Skin epidermis (tissue), 12 donors: Measurements from ENCODE around the gene TMEM217.

Experiments used
- H3K27ac ChIP-seq, 21 experiments: fragments of 200-600 bp; sonication (generic) in 11 of 21; one replicate each; pipeline ENCODE4 v1.5.0; 2020; ENCODE audit warnings: mild to moderate bottlenecking in 3 of 21, inconsistent platforms in 2 of 21, moderate library complexity in 2 of 21
- H3K4me3 ChIP-seq, 7 experiments: fragments of 200-600 bp; sonication (generic) in 2 of 7; one replicate each; pipeline ENCODE4 v1.5.0; 2020; ENCODE audit warnings: inconsistent platforms in 2 of 7, mild to moderate bottlenecking in 2 of 7, moderate library complexity in 1 of 7

TMEM217 gene

GRCh38 chr6:37253486-37254007 lies 4.4 kb downstream of the TMEM217 start:
- H3K4me3 ChIP-seq: no peak overlapping the region
- no peak overlapping the region for H3K27ac ChIP-seq

GRCh38 chr6:37251211-37251780 lies 6.6 kb downstream of the TMEM217 start:
- H3K4me3 ChIP-seq: no peak overlapping the region
- no peak overlapping the region for H3K27ac ChIP-seq

DNA sequence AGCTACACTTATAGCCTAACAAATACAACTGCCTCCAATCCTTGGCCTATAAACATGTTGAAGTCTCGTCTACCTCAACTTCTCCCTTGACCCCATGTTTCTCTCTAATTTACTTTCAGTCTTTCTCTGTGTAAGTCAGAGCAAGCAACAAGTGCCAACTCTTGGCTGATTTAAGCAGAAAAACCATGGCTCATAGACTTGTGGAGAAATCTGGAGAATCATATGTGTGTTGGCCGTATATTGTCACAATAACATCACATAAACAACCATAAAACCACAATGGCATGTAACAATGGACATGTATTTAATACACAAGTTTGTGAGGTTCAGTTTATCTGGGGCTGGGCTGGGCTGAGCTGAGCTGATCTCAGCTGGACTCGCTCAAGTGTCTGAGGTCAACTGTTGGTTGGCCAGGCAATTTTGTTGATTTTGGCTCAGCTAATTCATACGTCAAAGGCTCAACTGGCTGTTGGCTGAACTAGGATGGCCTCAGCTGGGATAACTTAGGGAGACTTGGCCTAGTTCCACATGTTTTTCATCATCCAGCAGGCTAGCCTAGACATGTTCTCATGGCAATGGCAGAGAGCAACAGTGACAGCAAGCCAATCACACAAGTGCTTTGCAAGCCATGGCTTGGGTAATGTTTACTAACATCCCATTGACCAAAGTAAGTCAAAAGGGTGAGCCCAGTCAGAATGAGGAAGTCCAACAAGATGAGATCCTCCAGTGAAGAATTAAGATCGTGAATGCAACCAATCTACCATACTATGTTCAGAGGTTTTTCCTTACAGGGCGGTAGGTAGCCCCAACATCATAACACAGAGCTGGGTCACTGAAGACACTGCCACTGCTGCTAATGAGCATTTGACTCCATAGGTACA lies 13.3 kb downstream of the TMEM217 start:
- Histone ChIP-seq H3K27ac (peak overlapping the region in 17 of 21 experiments; percentile 6 to 85 (median 59)), H3K4me3 (no peak overlapping the region)

DNA sequence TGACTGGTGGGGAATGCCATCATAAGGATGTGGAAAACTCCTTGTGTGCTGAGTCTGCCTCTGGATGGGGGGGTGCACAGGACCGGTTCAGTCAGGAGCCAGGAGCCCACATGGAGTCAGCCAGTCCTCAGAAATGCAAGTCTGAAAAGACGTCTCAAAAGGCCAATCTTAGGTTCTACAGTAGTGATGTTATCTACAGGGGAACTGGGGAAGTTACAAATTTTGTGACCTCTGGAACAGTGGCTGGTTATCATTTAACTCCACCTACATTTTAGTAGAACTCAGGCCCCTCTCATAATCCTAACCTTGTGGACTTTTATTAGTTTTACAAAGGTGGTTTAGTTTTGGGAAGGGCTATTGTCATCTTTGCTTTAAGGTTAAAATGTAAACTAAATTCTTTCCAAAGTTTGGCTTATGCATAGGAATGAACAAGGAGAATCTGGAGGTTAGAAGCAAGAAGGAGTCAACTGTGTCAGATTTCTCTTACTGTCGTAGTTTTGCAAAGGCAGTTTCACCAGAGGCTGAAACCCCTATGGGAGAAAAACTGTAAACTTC lies 14.1 kb downstream of the TMEM217 start:
- Histone ChIP-seq H3K27ac (peak overlapping the region in 12 of 21 experiments; percentile 17 to 85 (median 64)), H3K4me3 (no peak overlapping the region)

GRCh38 chr6:37243131-37243815 lies 14.7 kb downstream of the TMEM217 start:
- peak overlapping the region in 17 of 21 experiments; percentile 18 to 85 (median 63) for H3K27ac ChIP-seq

DNA sequence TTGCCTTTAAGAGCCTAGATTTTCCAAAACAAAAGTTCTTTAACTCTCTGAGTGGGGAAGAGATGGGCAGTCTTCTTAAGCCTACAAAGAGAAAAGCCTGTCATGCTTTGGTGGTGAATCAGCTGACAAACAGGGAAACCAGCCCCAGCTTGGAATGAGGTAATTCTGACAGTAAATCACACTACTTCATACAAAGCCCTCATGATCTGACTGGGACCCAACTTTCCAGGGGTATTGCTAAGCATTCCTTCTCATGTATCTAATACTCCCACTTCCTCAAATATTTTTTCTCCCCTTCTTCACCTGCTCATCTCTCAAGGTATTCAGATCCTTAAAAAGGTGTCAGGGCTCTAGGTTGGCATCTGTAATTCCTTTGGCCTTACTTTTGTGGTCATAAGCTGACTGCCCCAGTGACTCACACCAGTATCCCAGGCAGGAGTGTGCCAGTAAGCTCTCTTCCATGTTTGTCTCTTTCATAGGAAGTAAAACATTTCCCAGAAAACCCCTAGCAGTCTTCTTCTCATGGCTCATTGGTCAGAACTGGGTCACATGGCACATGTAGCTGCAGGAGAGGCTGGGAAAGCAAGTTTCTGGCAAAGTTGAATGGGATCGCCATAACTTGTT lies 15.4 kb downstream of the TMEM217 start:
- peak overlapping the region in 18 of 21 experiments; percentile 19 to 85 (median 64) for H3K27ac ChIP-seq
- H3K4me3 ChIP-seq: no peak overlapping the region

More at GRCh38 chr6:37243131-37243815, 14.7 kb downstream of the TMEM217 start:
- no peak overlapping the region for H3K4me3 ChIP-seq

GRCh38 chr6:37241775-37242428 lies 16.0 kb downstream of the TMEM217 start:
- Histone ChIP-seq H3K27ac (peak overlapping the region in 17 of 21 experiments; percentile 6 to 85 (median 66)), H3K4me3 (no peak overlapping the region)

GRCh38 chr6:37241131-37241530 lies 16.8 kb downstream of the TMEM217 start:
- Histone ChIP-seq H3K4me3 (no peak overlapping the region), H3K27ac (peak overlapping the region in 6 of 21 experiments; percentile 6 to 81 (median 52))

DNA sequence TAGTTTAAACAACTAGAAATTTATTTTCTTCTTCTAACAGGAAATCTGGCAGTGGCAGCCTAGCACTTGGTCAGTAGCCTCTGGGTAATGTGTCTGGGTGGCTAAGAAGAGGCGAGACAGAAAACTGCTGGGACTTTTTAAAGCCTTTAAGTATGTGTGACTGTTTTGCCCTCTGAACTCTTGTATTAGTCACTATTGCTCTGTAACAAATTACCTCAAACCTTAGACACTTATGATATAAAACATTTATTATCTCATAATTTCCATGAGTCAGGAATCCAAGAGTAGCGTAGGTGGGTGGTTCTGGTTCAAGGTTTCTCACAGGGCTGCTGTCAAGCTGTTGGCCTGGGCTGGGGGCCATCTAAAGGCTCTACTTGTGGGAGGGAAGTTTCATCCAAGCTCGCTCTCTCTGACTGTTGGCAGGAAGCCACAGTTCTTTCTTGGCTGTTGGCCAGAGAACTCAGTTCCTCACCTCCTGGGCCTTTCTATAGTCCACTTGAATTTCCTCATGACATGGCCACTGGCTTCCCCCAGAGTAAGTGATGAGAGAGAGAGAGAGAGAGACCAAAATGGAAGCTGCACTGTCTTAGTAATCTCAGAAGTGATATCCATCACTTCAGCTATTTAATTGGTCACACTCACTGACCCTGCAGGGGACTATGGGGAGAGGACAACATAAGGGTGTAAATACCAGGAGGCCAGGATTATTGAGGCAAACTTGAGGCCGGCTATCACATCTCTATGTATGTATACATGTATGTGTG lies 17.8 kb downstream of the TMEM217 start:
- H3K27ac ChIP-seq: peak overlapping the region in 17 of 21 experiments; percentile 28 to 79 (median 48)
- H3K4me3 ChIP-seq: no peak overlapping the region

DNA sequence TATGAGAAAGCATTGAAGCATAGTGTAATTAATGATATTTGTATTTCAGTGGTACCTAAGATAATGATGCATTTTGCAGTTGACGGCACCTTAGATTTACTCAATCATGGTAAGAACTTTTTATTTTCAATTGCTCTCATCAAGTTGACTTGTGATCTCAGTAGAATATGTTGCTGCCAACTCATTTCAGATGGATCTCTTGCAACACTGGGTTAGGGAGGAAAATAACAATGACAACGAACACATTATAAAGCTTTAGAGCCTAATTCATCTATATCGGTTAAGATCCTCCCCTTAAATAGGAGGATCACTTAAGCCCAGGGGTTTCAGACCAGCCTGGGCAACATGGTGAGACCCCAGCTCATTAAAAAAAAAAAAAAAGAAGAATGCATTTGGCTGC lies 18.4 kb downstream of the TMEM217 start:
- Histone ChIP-seq H3K4me3 (no peak overlapping the region), H3K27ac (peak overlapping the region in 16 of 21 experiments; percentile 28 to 79 (median 48))

DNA sequence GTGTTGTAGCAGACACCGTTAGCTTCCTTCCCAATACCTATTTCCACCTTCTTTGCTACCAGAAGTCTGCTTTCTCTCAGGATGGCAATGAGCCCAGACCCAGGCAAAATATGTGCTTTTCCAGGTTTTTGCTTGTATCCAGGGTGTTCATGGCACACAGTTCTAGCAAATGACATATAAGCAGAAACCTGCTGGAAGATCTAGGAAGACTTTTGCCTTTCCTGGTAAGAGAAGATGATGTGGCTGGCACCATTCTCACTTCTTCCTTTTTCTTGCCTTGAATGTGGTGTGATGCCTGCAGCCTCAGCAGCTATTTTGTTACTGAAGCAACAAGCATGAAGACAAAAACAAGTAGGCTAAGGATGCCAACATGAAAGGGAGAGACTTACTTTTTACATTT lies 19.6 kb downstream of the TMEM217 start:
- no peak overlapping the region for H3K4me3 ChIP-seq
- H3K27ac ChIP-seq: no peak overlapping the region

- H3K4me3 ChIP-seq: no peak overlapping the region
- no peak overlapping the region for H3K27ac ChIP-seq
Observed at GRCh38 chr6:37237789-37238188, 20.2 kb downstream of the TMEM217 start.

DNA sequence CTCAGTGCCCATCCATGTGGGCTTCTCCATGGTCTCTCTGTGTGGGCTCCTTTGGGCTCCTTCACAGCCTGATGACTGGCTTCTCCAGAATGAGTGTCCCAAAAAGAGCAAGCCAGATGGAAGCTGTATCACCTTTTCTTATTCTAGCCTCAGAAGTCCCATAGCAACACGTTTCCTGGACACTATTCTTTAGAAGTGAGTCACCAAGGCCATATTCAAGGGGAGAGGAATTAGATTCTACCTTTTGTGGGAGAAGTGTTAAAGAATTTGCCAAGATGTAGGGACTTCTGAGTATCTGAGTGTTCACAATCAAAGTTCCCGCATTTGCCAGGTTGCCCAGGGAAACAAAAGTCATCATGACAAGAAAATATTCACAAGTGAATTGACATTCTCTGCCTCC lies 21.0 kb downstream of the TMEM217 start:
- no peak overlapping the region for H3K27ac ChIP-seq

GRCh38 chr6:37233541-37233940 lies 24.4 kb downstream of the TMEM217 start:
- no peak overlapping the region for H3K27ac ChIP-seq
- H3K4me3 ChIP-seq: no peak overlapping the region

More for the DNA sequence above, 21.0 kb downstream of the TMEM217 start:
- no peak overlapping the region for H3K4me3 ChIP-seq

DNA sequence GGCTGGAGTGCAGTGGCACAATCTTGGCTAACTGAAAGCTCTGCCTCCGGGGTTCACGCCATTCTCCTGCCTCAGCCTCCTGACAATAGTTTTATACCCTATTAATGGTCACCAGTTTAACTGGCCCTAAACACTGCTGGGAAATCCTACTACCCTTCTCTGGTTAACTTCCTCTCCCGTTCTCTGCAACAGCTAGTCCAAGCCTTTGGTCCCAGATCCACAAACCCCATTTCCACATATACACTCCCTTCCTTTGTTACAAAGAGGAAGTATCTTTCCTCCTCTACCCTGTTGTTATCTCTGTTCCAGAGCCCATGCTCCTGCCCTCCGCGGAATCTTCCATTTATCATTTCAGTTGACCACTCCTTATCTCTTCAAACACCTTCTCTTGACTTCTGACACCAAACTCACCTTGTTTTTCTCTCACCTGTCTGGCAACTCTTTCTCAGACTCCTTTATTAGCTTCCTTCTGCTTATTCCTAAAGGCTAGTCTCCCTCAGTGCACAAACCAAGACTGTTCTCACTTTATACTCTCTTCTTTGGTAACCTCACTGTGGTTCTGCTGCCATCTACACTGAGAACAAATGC lies 25.4 kb downstream of the TMEM217 start:
- Histone ChIP-seq H3K4me3 (no peak overlapping the region), H3K27ac (no peak overlapping the region)

DNA sequence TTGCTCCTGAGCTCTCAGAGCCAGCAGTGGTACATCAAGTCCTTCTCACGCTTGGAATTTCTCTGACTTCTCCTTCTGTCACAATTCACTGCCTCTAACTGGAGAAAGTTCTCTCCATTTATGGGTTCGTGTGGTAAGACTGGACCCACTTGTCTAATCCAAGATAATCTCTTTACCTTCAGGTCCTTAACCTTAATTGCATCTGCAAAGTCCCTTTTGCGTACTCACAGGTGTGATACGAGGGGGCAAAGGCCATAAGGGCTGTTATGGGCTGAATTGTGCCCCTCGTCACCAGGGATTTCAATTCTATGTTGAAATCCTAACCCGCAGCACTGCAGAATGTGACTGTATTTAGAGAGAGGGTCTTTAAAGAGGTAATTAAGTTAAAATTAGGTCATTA lies 27.8 kb downstream of the TMEM217 start:
- Histone ChIP-seq H3K27ac (no peak overlapping the region), H3K4me3 (no peak overlapping the region)

GRCh38 chr6:37225350-37226169 lies 32.4 kb downstream of the TMEM217 start:
- H3K27ac ChIP-seq: no peak overlapping the region

More at GRCh38 chr6:37225350-37226169, 32.4 kb downstream of the TMEM217 start:
- H3K4me3 ChIP-seq: no peak overlapping the region
